ENCODE measurements around the gene CTDP1.
"Not testable (repeated sequence)": the region's sequence is repeated elsewhere in the genome, so short reads cannot be mapped to it uniquely, and the experiment has no call there.

Gene CTDP1

DNA sequence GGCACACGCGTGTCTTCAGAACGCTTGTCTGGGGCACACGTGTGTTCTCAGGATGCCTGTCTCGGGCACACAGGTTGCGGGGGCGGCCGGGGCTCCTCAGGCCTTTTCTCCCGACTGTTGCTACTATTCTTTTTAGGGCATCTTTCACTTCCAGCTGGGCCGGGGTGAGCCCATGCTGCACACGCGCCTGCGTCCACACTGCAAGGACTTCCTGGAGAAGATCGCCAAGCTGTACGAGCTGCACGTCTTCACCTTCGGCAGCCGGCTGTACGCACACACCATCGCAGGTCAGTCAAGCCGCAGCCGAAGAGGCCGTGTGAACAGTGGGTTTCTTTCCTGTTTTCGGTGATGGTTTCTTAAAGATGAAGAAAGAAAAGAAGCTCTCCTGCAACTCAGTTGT, 25.0 kb downstream of the CTDP1 start:
- DNase-seq: no peak

DNA sequence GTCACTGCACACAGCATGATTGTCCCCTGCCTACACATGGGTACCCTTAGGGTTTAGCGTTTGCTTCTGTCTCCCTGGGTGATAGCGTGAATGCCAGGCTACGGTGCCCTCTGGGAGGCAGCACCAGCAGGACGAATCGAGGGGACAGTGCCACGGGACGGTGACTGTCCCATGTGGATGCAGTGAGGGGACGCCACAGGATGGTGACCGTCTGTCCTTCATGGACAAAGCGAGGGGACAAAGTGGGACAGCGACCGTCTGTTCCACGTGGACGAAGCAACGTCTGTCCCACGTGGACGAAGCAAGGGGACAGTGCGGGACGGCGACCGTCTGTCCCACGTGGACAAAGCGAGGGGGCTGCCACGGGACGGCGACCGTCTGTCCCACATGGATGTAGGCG, 25.7 kb downstream of the CTDP1 start:
- no peak for DNase-seq

DNA sequence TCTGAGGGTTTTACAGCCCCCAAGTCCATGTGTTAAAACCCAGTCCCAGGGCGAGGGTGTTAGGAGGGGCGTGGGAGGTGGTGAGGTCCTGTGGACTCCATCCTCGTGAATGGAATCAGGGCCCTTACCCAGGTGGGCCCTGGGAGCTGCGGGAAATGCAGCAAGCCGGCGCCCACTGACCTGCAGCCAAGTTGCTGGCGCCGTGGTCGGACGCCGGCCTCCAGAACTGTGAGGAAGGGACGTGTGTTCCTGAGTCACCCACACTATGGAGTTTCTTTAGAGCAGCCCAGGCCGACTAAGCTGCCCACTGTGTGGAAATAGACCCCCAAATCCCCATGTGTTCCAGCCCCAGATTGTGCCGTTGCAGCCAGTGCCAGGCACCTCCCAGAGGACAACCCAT, 26.4 kb downstream of the CTDP1 start:
- DNase-seq: no peak

DNA sequence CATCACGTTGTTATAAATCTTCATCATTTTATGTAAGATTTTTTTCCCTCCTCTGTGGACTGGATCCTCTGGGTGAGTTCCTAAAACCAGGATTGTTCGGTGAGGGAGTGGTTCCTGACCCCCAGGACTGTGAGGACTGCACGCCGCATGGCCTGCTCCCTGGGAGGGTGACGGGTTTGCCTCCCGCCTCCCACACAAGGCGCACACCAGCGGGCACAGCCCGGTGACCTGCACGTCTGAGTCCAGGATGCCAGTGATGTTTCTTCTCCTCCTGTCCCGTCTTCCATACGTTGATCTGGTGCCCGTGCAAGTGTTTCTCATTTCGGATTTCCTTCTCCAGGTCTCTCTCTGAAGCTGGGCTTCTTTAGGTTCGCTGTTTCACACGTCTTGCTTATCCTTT, 27.1 kb downstream of the CTDP1 start:
- DNase-seq: no peak

DNA sequence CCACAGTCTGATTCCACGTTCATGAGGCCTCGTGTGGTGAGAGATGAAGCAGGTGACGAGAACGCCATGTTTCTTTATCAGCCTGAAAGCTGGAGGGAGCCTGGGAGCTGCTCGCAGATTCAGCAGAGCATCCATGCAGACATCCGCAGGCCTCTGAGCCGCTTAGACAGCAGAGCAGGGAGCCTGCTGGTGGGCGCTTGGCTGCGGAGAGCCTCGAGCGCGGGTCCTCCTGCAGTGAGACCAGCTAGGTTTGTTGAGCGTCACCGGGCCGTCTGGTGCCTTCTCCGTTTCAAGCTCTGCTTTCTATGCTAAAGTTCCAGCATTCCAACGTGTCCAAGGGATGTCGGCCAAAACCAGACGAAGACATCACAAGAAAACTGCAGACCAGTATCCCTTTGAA, 27.6 kb downstream of the CTDP1 start:
- DNase-seq: no peak

DNA sequence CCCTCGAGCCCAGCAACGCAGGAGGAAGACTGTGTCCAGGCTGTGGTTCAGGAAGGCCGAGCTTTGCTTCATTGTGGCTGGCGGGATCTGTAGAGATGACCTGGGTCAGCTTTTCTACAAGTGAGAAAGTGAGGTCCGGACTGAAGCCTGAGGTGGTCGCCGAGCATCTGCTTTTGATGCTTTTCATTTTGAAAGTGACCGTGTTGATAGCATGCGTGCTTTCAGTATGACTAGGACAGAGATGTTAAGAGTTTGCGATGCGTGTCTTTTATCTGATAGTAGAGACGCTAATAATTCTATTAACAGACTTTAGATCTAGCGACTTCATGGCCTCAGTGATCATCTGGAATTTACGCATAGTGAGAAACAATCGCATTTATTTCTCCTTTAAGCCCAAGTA, 28.1 kb downstream of the CTDP1 start:
- peak in 1 of 5 experiments; percentile 37 for DNase-seq

DNA sequence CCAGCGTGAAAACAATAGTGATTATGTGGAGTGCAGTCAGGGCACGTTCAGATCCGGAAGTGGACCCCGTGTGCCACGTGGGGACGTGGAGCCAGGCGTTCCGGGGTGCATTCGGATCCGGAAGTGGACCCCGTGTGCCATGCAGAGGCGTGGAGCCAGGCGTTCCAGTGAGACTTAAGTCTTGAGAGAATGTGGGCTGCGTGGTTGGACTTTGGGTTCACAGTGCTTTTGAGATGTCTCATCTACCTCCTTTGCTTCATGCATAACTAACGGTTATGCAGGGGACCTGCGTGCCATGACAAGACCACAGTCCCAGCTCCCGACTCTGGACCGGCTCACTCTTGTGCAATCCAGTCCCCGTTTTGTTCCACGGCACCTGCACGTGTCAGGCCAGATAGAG, 28.8 kb downstream of the CTDP1 start:
- DNase-seq: peak in 1 of 5 experiments; percentile 72

DNA sequence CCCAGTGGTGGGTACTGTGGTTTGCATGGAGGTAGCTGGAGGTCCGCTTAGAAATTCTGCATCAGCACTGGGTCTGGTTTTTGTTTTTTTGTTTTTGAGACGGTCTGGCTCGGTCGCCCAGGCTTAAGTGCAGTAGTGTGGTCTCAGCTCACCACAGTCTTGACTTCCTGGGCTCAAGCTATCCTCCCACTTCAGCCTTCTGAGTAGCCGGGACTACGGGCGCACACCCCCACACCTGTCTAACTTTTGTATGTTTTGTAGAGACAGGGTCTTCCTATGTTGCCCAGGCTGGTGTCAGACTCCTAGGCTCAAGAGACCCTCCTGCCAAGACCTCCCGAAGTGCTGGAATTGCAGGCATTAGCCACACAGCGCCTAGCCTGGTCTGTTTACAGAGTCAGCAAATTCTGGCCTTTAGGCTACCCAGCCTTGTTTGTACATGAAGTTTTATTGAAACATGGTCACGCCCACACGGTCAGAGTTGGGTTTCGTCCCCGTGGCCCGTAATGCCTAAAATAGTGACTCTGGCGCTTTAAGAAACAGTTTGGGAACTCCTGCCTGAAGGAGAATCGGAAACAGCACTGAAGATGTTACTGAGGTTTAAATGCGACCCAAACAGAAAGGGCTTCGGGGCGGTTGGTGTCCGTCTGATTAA, 32.7 kb downstream of the CTDP1 start:
- no peak for DNase-seq

DNA sequence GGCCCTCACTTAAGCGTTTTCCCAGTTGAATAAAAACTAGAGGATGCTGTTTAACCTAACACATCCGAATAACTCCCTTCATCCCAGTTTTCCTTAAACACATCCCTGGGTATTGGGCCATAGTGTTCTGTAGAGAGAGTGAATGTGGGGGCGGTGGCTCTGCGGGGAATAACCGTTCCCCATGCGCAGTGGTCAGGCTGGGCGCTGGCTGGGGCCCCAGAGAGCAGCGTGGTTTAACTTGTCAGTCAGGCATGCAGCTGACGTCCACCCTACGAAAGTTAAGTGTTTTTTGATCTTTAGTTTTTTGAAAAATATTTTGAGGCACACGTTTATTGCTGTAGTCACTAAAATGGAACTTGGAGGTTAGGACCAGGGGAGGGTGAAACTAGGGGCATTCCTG, 33.7 kb downstream of the CTDP1 start:
- no peak for DNase-seq

DNA sequence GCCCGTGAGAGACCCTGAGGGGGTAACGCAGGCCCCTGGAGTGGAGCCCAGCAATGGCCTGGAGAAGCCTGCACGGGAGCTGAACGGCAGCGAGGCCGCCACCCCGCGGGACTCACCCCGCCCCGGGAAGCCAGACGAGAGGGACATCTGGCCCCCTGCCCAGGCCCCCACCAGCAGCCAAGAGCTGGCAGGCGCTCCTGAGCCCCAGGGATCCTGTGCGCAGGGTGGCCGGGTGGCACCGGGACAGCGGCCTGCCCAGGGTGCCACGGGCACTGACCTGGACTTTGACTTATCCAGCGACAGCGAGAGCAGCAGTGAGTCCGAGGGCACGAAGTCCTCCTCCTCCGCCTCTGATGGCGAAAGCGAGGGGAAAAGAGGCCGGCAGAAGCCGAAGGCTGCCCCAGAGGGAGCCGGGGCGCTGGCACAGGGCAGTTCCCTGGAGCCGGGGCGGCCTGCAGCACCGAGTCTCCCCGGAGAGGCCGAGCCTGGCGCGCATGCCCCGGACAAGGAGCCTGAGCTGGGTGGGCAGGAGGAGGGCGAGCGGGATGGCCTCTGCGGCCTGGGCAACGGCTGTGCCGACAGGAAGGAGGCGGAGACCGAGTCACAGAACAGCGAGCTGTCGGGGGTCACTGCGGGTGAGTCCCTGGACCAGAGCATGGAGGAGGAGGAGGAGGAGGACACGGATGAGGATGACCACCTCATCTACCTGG, 35.1 kb downstream of the CTDP1 start:
- DNase-seq: no peak

DNA sequence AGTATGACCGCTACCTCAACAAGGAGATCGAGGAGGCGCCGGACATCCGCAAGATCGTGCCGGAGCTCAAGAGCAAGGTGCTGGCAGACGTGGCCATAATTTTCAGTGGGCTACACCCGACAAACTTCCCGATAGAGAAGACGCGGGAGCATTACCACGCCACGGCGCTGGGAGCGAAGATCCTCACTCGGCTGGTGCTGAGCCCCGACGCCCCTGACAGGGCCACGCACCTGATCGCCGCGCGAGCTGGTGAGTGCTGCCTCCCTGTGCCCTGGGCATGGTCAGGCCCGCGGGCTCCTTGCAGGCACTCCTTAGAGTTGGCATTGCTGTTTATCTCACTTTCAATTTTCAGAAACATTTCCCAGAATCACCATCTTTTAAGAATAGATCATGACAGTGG, 35.7 kb downstream of the CTDP1 start:
- no peak for DNase-seq

DNA sequence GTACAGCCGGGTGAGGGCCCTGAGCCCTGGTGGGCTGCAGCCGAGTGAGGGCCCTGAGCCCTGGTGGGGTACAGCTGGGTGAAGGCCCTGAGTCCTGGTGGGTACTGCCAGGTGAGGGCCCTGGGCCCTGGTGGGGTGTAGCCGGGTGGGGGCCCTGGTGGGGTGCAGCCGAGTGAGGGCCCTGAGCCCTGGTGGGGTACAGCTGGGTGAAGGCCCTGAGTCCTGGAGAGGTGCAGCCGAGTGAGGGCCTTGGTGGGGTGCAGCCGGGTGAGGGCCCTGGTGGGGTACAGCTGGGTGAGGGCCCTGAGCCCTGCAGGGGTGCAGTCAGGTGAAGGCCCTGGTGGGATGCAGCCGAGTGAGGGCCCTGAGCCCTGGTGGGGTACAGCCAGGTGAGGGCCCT, 37.5 kb downstream of the CTDP1 start:
- no peak for DNase-seq

DNA sequence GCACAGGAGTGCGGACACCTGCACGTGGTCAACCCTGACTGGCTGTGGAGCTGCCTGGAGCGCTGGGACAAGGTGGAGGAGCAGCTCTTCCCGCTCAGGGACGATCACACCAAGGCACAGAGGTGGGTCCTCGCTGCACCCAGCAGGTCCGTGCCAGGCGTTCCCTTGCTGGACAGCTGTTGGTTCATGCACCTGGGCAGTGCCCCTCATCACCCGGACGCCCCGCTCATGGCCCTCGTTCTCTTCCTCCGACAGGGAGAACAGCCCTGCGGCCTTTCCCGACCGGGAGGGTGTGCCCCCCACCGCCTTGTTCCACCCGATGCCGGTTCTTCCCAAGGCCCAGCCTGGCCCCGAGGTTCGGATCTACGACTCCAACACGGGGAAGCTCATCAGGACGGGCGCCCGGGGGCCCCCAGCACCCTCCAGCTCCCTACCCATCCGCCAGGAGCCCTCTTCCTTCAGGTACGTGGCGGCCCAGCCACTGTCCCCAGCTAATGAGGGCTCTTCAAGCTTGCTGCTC, 38.0 kb downstream of the CTDP1 start:
- DNase-seq: no peak

DNA sequence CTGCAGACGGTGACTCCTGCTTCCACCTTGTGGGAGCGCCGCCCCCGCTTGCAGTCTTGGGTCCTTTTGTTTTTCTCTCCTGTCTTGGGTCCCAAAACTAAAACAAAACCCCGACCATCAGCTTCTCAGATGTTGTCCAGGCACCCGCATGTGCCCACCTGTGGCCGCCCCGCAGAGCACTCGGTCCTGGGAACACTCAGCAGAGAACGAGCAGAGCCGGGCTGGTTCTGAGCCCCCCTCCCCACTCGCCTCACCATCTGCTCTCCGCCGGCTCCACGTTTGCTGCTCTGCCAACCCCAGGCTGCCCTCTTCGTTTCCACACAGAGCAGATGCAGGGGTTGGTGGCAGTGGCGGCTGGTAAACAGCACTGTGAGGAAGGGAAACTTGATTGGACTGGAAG, 38.5 kb downstream of the CTDP1 start:
- no peak for DNase-seq

DNA sequence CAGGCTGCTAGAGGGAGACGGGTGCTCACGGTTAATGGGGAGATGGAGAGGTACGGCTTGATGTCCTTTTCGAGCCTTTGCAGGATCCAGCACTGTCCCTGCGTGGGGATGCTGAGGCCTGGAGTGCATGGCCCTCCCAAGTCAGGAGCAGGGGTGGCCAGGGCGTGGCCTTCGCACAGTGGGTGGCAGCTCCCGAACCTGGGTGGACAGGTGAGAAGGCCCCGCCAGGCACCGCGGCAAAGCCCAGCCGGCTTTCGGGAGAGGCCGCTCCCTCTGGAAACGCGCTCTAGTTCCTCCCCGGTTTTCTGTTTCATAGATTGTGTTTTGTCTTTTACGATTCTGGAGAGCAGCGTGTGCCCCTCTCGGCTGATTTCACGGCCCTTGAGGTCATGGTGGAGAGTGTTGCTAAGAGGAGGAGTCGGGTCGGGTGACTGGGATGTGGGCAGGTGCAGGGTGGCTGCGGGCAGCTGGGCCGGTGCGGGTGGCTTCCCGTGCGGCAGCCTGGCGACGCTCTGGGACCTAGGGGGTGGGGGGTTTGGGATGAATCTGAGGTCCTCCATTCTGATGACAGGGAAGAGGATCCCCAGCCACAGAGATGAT, 39.4 kb downstream of the CTDP1 start:
- no peak for DNase-seq

DNA sequence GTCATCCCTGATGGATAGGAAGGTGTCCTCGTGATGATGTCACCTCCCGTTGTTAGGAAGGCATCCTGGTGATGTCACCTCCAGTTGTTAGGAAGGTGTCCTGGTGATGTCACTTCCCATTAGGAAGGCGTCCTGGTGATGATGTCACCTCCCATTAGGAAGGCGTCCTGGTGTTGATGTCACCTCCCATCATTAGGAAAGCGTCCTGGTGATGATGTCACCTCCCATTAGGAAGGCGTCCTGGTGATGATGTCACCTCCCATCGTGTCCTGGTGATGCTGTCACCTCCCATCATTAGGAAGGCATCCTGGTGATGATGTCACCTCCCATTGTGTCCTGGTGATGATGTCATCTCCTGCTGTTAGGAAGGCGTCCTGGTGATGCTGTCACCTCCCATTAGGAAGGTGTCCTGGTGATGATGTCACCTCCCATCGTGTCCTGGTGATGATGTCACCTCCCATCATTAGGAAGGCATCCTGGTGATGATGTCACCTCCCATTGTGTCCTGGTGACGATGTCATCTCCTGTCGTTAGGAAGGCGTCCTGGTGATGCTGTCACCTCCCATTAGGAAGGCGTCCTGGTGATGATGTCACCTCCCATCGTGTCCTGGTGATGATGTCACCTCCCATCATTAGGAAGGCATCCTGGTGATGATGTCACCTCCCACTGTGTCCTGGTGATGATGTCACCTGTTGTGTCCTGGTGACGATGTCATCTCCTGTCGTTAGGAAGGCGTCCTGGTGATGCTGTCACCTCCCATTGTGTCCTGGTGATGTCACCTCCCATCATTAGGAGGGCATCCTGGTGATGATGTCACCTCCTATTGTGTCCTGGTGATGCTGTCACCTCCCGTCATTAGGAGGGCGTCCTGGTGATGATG, 40.1 kb downstream of the CTDP1 start:
- not testable (repeated sequence) for DNase-seq

DNA sequence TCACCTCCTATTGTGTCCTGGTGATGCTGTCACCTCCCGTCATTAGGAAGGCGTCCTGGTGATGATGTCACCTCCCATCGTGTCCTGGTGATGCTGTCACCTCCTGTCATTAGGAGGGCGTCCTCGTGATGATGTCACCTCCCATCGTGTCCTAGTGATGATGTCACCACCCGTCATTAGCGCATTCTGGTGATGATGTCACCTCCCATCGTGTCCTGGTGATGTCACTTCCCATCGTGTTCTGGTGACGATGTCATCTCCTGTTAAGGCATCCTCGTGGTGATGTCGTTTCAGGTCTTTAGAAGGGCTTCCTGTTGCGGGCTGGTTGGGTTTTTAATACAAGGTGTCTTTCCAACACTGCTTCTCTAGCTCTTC, 40.7 kb downstream of the CTDP1 start:
- DNase-seq: peak in 1 of 5 experiments; percentile 41

DNA sequence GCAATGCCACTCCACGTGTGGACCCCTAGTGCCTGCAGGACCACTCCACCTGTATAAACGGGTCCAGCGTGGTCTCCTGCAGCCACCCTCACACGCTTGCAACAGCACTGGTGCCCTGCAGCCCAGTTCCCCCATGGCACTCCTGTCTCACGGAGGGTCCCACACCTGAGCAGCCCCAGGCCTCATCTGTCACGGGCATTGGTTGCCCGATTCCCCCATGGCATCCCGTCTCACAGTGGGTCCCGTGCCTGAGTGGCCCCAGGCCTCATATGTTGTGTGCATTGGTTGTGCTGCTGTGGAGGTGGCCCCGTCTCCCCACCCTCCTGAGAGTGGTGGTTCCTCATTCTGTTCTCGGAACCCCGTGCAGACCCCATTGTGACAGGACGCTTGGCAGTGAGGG, 43.4 kb downstream of the CTDP1 start:
- DNase-seq: no peak

DNA sequence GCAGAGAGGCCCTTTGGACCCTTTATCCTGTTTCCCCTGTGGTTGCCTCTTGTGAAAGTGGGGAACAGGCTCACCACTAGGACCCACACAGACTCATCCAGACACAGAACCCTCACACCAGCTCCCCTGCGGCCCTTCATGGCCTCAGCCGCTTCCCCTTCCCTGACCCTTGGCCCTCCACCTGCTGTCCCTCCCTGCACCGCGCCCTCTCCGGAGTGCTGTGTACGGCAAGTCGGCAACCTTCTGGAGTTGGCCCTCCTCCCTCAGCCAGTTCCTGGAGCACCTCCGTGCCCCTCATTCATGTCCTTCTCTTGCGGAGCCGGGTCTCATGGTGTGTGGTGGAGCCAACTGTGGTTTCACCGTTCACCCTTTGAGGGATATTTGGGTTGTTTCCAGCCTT, 44.0 kb downstream of the CTDP1 start:
- DNase-seq: no peak

DNA sequence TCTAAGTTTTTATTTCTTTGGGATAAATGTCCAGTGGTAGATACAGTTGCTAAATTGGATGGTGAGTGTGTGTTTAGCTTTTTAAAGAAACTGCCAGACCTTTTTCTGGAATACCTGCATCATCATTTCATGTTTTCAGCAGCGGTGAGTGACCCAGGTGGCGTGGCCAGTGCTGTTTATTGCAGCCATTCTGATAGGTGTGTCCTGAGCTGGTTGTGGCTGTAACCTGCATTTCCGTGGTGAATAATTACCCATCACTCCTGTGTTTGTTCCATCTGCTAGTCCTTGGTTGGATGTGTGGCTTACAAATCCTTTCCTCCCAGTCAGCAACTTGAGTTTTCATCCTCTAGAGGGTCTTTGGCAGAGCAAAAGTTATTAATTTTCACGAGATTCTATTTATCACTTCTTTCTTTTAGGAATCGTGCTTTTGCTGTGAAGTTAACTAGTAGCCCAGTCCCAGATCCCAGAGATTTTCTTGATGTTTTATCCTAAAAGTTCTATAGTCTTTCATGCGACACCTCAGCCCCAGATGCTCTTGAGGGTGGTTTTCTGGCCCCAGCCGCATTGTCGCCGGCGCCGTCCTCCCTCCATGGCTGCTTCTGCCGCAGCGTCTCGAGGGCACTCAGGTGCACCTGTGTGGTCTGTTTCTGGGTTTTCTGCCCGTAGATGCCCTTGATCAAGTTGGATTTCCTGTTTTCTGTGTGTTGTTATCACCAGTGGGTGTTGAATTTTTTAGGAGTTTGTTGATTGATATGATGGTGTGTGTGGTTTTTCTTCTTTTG, 44.9 kb downstream of the CTDP1 start:
- peak in 1 of 5 experiments; percentile 6 for DNase-seq

DNA sequence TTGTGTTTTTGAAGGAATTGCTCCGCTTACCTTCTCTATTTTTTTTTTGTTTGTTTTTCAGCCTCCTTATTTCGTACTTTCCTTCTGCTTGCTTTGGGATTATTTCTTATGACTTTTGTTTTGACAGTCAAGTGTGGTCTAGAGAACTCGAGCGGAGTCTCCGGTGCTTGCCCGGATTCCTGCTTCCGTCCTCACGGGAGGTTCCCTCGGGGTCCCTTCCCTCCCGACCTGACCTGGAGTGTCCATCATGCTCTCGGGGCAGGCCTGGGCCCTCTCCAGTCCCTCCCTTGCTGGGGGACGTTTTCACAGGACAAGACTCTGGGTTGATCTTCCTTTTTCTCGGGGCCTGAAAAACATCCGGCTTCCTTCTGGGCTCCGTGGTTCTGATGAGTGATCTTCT, 45.9 kb downstream of the CTDP1 start:
- no peak for DNase-seq

DNA sequence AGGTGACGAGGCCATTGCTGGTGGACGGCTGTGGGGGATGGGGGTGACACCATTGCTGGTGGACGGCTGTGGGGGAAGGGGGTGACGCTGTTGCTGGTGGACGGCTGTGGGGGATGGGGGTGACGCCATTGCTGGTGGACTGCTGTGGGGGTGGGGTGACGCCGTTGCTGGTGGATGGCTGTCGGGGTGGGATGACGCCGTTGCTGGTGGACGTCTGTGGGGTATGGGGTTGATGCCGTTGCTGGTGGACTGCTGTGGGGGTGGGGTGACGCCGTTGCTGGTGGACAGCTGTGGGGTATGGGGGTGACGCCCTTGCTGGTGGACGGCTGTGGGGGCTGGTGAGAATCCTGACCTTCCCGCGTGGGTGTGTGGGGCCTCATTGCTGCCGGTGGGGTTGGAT, 47.1 kb downstream of the CTDP1 start:
- no peak for DNase-seq

Measured in T-helper 2 cell (primary cell).